ENCODE results near the gene RERE.
"Not testable (repeated sequence)": the region's sequence is repeated elsewhere in the genome, so short reads cannot be mapped to it uniquely, and the experiment has no call there.

The RERE gene

GRCh38 chr1:8457760-8458381 is 359.6 kb downstream of the RERE start:
- no peak overlapping the region for H3K4me3 ChIP-seq
- no peak for DNase-seq (ENCODE audit: low spot score in 2 of 2)
- H3K9me3 ChIP-seq = no peaks in the 10 kb centered on the region
- H3K36me3 ChIP-seq (replicated peaks) = no peaks in the 10 kb centered on the region
- peaks cover 8% of the 10 kb centered on the region for H3K4me1 ChIP-seq
- no peaks in the 10 kb centered on the region for H3K27me3 ChIP-seq (ENCODE audit: low read depth)
- in situ Hi-C loops (cut with MboI; ENCODE audit: low sequenced_read_pairs) = no loop called here

GRCh38 chr1:8456991-8457390 is 360.4 kb downstream of the RERE start:
- H3K9me3 ChIP-seq = no peaks in the 10 kb centered on the region
- H3K4me3 ChIP-seq = no peak overlapping the region
- no peaks in the 10 kb centered on the region for H3K27me3 ChIP-seq (ENCODE audit: low read depth)
- in situ Hi-C loops (cut with MboI; ENCODE audit: low sequenced_read_pairs) = no loop called here
- H3K4me1 ChIP-seq = peaks cover 8% of the 10 kb centered on the region
- DNase-seq (ENCODE audit: low spot score in 2 of 2) = no peak
- no peaks in the 10 kb centered on the region for H3K36me3 ChIP-seq (replicated peaks)

GRCh38 chr1:8456308-8456912 is 361.0 kb downstream of the RERE start:
- in situ Hi-C loops (cut with MboI; ENCODE audit: low sequenced_read_pairs) = no loop called here
- Histone ChIP-seq H3K27me3 (ENCODE audit: low read depth) (no peaks in the 10 kb centered on the region), H3K9me3 (no peaks in the 10 kb centered on the region), H3K36me3 (replicated peaks) (no peaks in the 10 kb centered on the region), H3K4me1 (peaks cover 8% of the 10 kb centered on the region), H3K4me3 (no peak overlapping the region)
- no peak for DNase-seq (ENCODE audit: low spot score in 2 of 2)

- Histone ChIP-seq H3K27me3 (ENCODE audit: low read depth) (no peaks in the 10 kb centered on the region), H3K9me3 (no peaks in the 10 kb centered on the region), H3K36me3 (replicated peaks) (no peaks in the 10 kb centered on the region), H3K4me1 (peaks cover 8% of the 10 kb centered on the region), H3K4me3 (no peak overlapping the region)
- in situ Hi-C loops (cut with MboI; ENCODE audit: low sequenced_read_pairs) = no loop called here
- no peak for DNase-seq (ENCODE audit: low spot score in 2 of 2)
Measured at GRCh38 chr1:8455700-8456307, 361.6 kb downstream of the RERE start.

GRCh38 chr1:8450312-8450711 is 367.1 kb downstream of the RERE start:
- in situ Hi-C loops (cut with MboI; ENCODE audit: low sequenced_read_pairs) = no loop called here
- Histone ChIP-seq H3K4me1 (no peaks in the 10 kb centered on the region; the same call in 1 of the 2 replicates), H3K27me3 (ENCODE audit: low read depth) (no peaks in the 10 kb centered on the region), H3K36me3 (replicated peaks) (no peaks in the 10 kb centered on the region), H3K9me3 (no peaks in the 10 kb centered on the region), H3K4me3 (no peak overlapping the region)
- DNase-seq (ENCODE audit: low spot score in 2 of 2) = no peak

- Histone ChIP-seq H3K9me3 (no peaks in the 10 kb centered on the region), H3K36me3 (replicated peaks) (no peaks in the 10 kb centered on the region), H3K27me3 (ENCODE audit: low read depth) (no peaks in the 10 kb centered on the region), H3K4me3 (no peak overlapping the region), H3K4me1 (no peaks in the 10 kb centered on the region; the same call in 1 of the 2 replicates)
- no peak for DNase-seq (ENCODE audit: low spot score in 2 of 2)
- in situ Hi-C loops (cut with MboI; ENCODE audit: low sequenced_read_pairs) = no loop called here
Measured at GRCh38 chr1:8448911-8449661, 368.4 kb downstream of the RERE start.

- H3K4me1 ChIP-seq; H3K36me3 ChIP-seq (replicated peaks); H3K27me3 ChIP-seq (ENCODE audit: low read depth); H3K4me3 ChIP-seq; in situ Hi-C loops (cut with MboI; ENCODE audit: low sequenced_read_pairs); DNase-seq (ENCODE audit: low spot score in 2 of 2); H3K9me3 ChIP-seq: not testable (repeated sequence)
Measured at GRCh38 chr1:8448505-8448904, 368.9 kb downstream of the RERE start.

- DNase-seq (ENCODE audit: low spot score in 2 of 2) = no peak
- H3K4me1 ChIP-seq = no peaks in the 10 kb centered on the region; the same call in none of the 2 replicates
- H3K4me3 ChIP-seq = no peak overlapping the region
- in situ Hi-C loops (cut with MboI; ENCODE audit: low sequenced_read_pairs) = no loop called here
- no peaks in the 10 kb centered on the region for H3K36me3 ChIP-seq (replicated peaks)
- no peaks in the 10 kb centered on the region for H3K9me3 ChIP-seq
- H3K27me3 ChIP-seq (ENCODE audit: low read depth) = no peaks in the 10 kb centered on the region
Measured at GRCh38 chr1:8447616-8448150, 369.8 kb downstream of the RERE start.

GRCh38 chr1:8446119-8446518 is 371.3 kb downstream of the RERE start:
- not testable (repeated sequence) for H3K9me3 ChIP-seq; DNase-seq (ENCODE audit: low spot score in 2 of 2); H3K27me3 ChIP-seq (ENCODE audit: low read depth)

GRCh38 chr1:8443558-8444194 is 373.8 kb downstream of the RERE start:
- H3K36me3 ChIP-seq (replicated peaks) = no peaks in the 10 kb centered on the region
- H3K27me3 ChIP-seq (ENCODE audit: low read depth) = no peaks in the 10 kb centered on the region
- in situ Hi-C loops (cut with MboI; ENCODE audit: low sequenced_read_pairs) = no loop called here
- DNase-seq (ENCODE audit: low spot score in 2 of 2) = peak; percentile 19 to 60
- no peaks in the 10 kb centered on the region for H3K9me3 ChIP-seq
- H3K4me3 ChIP-seq = no peak overlapping the region
- peaks cover 9% of the 10 kb centered on the region for H3K4me1 ChIP-seq

More at GRCh38 chr1:8446119-8446518, 371.3 kb downstream of the RERE start:
- in situ Hi-C loops (cut with MboI; ENCODE audit: low sequenced_read_pairs); H3K36me3 ChIP-seq (replicated peaks); H3K4me1 ChIP-seq; H3K4me3 ChIP-seq: not testable (repeated sequence)

GRCh38 chr1:8441426-8441825 is 376.0 kb downstream of the RERE start:
- DNase-seq (ENCODE audit: low spot score in 2 of 2) = no peak
- no peaks in the 10 kb centered on the region for H3K9me3 ChIP-seq
- H3K27me3 ChIP-seq (ENCODE audit: low read depth) = no peaks in the 10 kb centered on the region
- in situ Hi-C loops (cut with MboI; ENCODE audit: low sequenced_read_pairs) = no loop called here
- H3K36me3 ChIP-seq (replicated peaks) = no peaks in the 10 kb centered on the region
- no peak overlapping the region for H3K4me3 ChIP-seq
- H3K4me1 ChIP-seq = peaks cover 25% of the 10 kb centered on the region

GRCh38 chr1:8439015-8439702 is 378.3 kb downstream of the RERE start:
- no peaks in the 10 kb centered on the region for H3K9me3 ChIP-seq
- peaks cover 25% of the 10 kb centered on the region for H3K4me1 ChIP-seq
- no peak overlapping the region for H3K4me3 ChIP-seq
- no peaks in the 10 kb centered on the region for H3K36me3 ChIP-seq (replicated peaks)
- peak; percentile 54 to 80 for DNase-seq (ENCODE audit: low spot score in 2 of 2)
- in situ Hi-C loops (cut with MboI; ENCODE audit: low sequenced_read_pairs) = no loop called here
- no peaks in the 10 kb centered on the region for H3K27me3 ChIP-seq (ENCODE audit: low read depth)

- Histone ChIP-seq H3K4me1 (peaks cover 25% of the 10 kb centered on the region), H3K36me3 (replicated peaks) (no peaks in the 10 kb centered on the region), H3K27me3 (ENCODE audit: low read depth) (no peaks in the 10 kb centered on the region), H3K9me3 (no peaks in the 10 kb centered on the region), H3K4me3 (no peak overlapping the region)
- in situ Hi-C loops (cut with MboI; ENCODE audit: low sequenced_read_pairs) = no loop called here
- no peak for DNase-seq (ENCODE audit: low spot score in 2 of 2)
Measured at GRCh38 chr1:8438489-8438888, 379.0 kb downstream of the RERE start.
